Astrocyte (in vitro differentiated cells and primary cell): ENCODE measurements around the gene CDH23. TPM values are rescaled to one million over a fixed set of nuclear protein-coding genes. Genes with fewer than 3 reads are reported as not detected.

Experiments used
- DNase-seq: peaks from one replicate; pipeline ENCODE4 v3.0.0-alpha.2; 2010; ENCODE audit warnings: low read depth
- FAIRE-seq: peaks from 2 replicates; lab custom pipeline; 2011; peaks lifted over from hg19 to GRCh38; lab: Jason Lieb, UNC
- H2AFZ ChIP-seq: 2 replicates; pipeline ENCODE4 v1.6.0; 2012; ENCODE audit warnings: low read depth, low read length, inconsistent platforms
- H3K27ac ChIP-seq: 2 replicates; pipeline ENCODE4 v1.5.1; 2011; ENCODE audit warnings: low read depth, low read length, inconsistent platforms
- H3K27me3 ChIP-seq: 2 replicates; pipeline ENCODE4 v1.6.0; 2011; ENCODE audit warnings: low read length, inconsistent platforms; ENCODE audit not compliant: insufficient read depth
- H3K36me3 ChIP-seq: 2 replicates; pipeline ENCODE4 v1.5.1; 2011; ENCODE audit warnings: low read length, inconsistent platforms; ENCODE audit not compliant: insufficient read depth
- H3K4me1 ChIP-seq: 2 replicates; pipeline ENCODE4 v1.5.1; 2011; ENCODE audit warnings: low read length, inconsistent platforms; ENCODE audit not compliant: insufficient read depth
- H3K4me2 ChIP-seq: 2 replicates; pipeline ENCODE4 v1.6.0; 2012; ENCODE audit warnings: low read length, inconsistent platforms
- H3K4me3 ChIP-seq: 2 replicates; pipeline ENCODE4 v1.5.1; 2011; ENCODE audit warnings: low read depth, mild to moderate bottlenecking, low read length, inconsistent platforms; ENCODE audit not compliant: insufficient read depth
- H3K79me2 ChIP-seq: 2 replicates; pipeline ENCODE4 v1.6.0; 2012; ENCODE audit warnings: mild to moderate bottlenecking, low read length, inconsistent platforms; ENCODE audit not compliant: insufficient read depth
- H3K9ac ChIP-seq: 2 replicates; pipeline ENCODE4 v1.6.0; 2012; ENCODE audit warnings: mild to moderate bottlenecking, low read length, inconsistent platforms
- H3K9me3 ChIP-seq: 2 replicates; pipeline ENCODE4 v1.5.1; 2012; ENCODE audit warnings: low read depth, mild to moderate bottlenecking, low read length, inconsistent platforms; ENCODE audit not compliant: insufficient read depth
- H4K20me1 ChIP-seq: 2 replicates; pipeline ENCODE4 v1.6.0; 2012; ENCODE audit warnings: low read length, inconsistent platforms; ENCODE audit not compliant: insufficient read depth
- H3K27ac Mint-ChIP-seq: one replicate; pipeline ENCODE4 v1.8.0; 2021; ENCODE audit warnings: mild to moderate bottlenecking, mixed read lengths; ENCODE audit not compliant: unreplicated experiment
- H3K27me3 Mint-ChIP-seq: one replicate; pipeline ENCODE4 v1.8.0; 2021; ENCODE audit warnings: low read depth, mixed read lengths; ENCODE audit not compliant: unreplicated experiment
- H3K36me3 Mint-ChIP-seq: one replicate; pipeline ENCODE4 v1.8.0; 2021; ENCODE audit warnings: low read depth, mixed read lengths; ENCODE audit not compliant: unreplicated experiment
- H3K4me1 Mint-ChIP-seq: one replicate; pipeline ENCODE4 v1.8.0; 2021; ENCODE audit warnings: low read depth, mixed read lengths; ENCODE audit not compliant: unreplicated experiment
- H3K4me3 Mint-ChIP-seq: one replicate; pipeline ENCODE4 v1.8.0; 2021; ENCODE audit warnings: mild to moderate bottlenecking, moderate library complexity, mixed read lengths; ENCODE audit not compliant: unreplicated experiment
- H3K9me3 Mint-ChIP-seq: one replicate; pipeline ENCODE4 v1.8.0; 2021; ENCODE audit warnings: mild to moderate bottlenecking, mixed read lengths; ENCODE audit not compliant: unreplicated experiment
- EZH2 ChIP-seq: IDR thresholded peaks from 2 replicates; pipeline ENCODE4 v1.6.1; 2012; ENCODE audit warnings: mild to moderate bottlenecking, low read length, inconsistent platforms; ENCODE audit not compliant: insufficient read depth
- total RNA-seq: library from RNA; stranded (reverse); gene quantifications from 2 replicates; pipeline ENCODE4 v1.2.1, GENCODE V29; 2021
- TF ChIP-seq, protein P1 (sequence below): IDR thresholded peaks from 2 replicates; pipeline ENCODE4 v1.5.1; 2011; ENCODE audit warnings: low read depth, mild to moderate bottlenecking, inconsistent platforms, low read length, moderate library complexity; ENCODE audit not compliant: insufficient read depth

Gene CDH23
- total RNA-seq, 1 donor from 2014 or later: not detected

DNA sequence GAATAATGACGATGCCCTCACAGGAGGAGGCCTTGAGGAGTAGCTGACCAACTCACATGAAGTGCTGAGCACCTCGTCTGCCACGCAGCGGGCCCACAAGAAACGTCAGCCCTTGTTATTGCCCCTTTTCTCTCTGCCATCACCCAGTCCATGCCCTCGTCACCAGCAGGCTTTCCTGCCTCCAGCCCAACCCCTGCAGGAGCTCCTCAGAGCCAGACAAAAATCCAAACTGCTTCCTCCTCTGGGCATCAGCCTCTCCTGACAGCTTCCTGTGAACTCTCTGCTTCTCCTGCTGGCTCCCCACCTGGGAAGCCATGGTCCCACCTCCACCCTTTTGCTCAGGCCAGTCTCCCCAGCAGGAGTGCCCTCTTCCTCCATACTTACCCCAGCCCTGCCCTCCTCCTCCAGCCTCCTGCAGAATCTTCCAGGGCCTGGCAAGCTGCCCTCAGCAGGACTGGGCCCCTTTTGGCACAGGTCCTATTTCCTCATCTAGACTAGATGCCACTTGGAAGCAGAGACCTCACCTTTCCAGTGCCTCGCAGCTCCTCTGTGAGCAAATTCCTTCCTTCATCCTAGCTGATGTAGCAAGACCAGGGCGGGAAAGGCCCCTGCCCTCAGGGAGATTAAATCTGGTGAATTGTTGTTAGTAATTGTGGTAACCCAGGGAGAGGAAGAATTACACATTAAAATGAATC lies 207.8 kb downstream of the CDH23 start:
- TF ChIP-seq, protein P1, sequence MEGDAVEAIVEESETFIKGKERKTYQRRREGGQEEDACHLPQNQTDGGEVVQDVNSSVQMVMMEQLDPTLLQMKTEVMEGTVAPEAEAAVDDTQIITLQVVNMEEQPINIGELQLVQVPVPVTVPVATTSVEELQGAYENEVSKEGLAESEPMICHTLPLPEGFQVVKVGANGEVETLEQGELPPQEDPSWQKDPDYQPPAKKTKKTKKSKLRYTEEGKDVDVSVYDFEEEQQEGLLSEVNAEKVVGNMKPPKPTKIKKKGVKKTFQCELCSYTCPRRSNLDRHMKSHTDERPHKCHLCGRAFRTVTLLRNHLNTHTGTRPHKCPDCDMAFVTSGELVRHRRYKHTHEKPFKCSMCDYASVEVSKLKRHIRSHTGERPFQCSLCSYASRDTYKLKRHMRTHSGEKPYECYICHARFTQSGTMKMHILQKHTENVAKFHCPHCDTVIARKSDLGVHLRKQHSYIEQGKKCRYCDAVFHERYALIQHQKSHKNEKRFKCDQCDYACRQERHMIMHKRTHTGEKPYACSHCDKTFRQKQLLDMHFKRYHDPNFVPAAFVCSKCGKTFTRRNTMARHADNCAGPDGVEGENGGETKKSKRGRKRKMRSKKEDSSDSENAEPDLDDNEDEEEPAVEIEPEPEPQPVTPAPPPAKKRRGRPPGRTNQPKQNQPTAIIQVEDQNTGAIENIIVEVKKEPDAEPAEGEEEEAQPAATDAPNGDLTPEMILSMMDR: no peak
- no peaks in the 10 kb centered on the region for H4K20me1 ChIP-seq
- H3K9ac ChIP-seq: no peak overlapping the region
- FAIRE-seq: no peak
- Mint-ChIP-seq H3K4me1 (peaks cover 18% of the 10 kb centered on the region), H3K36me3 (peaks cover 2% of the 10 kb centered on the region), H3K4me3 (no peak overlapping the region), H3K9me3 (no peaks in the 10 kb centered on the region), H3K27ac (no peak overlapping the region), H3K27me3 (peaks cover 46% of the 10 kb centered on the region)
- peaks cover 10% of the 10 kb centered on the region for H3K27me3 ChIP-seq
- no peaks in the 10 kb centered on the region for H3K36me3 ChIP-seq
- DNase-seq: no peak
- H3K4me1 ChIP-seq: peaks cover 4% of the 10 kb centered on the region
- no peak overlapping the region for H2AFZ ChIP-seq
- no peak overlapping the region for H3K4me2 ChIP-seq
- H3K4me3 ChIP-seq: no peak overlapping the region
- no peak overlapping the region for H3K27ac ChIP-seq
- no peaks in the 10 kb centered on the region for H3K79me2 ChIP-seq
- H3K9me3 ChIP-seq: peaks cover 1% of the 10 kb centered on the region

DNA sequence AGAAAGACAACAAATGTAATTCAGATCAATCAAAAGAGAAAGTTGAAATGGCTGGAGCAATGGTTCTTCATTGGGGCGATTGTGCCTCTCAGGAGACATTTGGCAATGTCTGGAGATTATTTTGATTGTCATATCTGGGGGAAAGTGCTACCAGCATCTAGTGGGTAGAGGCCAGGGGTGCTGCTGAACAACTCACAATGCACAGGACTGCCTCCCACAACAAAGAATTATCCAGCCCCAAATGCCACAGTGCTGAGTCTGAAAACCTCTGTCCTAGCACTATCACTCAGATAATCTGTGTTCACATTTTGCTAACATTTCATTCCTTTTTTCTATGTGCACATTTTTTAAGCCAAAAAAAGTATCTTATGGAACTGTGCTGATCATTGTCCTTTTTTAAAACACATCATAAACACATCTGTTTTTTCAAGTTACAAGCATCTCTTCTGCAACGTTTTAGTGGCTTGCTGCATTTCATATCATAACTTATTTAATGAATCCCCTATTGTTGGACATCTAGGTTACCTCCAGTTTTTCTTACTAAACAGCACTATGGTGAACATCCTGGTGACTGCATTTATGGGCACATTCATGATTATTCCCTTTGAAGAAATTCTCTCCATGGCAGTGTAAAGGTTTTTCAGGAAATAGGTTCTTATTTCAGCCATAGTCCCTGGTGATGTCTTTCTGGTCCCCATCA lies 208.7 kb downstream of the CDH23 start:
- H3K9ac ChIP-seq: no peak overlapping the region
- Mint-ChIP-seq H3K4me1 (peaks cover 18% of the 10 kb centered on the region), H3K27ac (no peak overlapping the region), H3K4me3 (no peak overlapping the region), H3K27me3 (peaks cover 46% of the 10 kb centered on the region), H3K9me3 (no peaks in the 10 kb centered on the region), H3K36me3 (peaks cover 2% of the 10 kb centered on the region)
- no peaks in the 10 kb centered on the region for H3K36me3 ChIP-seq
- no peak for DNase-seq
- no peak for FAIRE-seq
- H4K20me1 ChIP-seq: no peaks in the 10 kb centered on the region
- TF ChIP-seq EZH2: no peak
- TF ChIP-seq, protein P1: no peak
- H3K4me3 ChIP-seq: no peak overlapping the region
- H3K4me2 ChIP-seq: no peak overlapping the region
- H3K9me3 ChIP-seq: no peaks in the 10 kb centered on the region
- no peak overlapping the region for H3K27ac ChIP-seq
- peaks cover 14% of the 10 kb centered on the region for H3K27me3 ChIP-seq
- peaks cover 4% of the 10 kb centered on the region for H3K4me1 ChIP-seq
- no peak overlapping the region for H2AFZ ChIP-seq
- no peaks in the 10 kb centered on the region for H3K79me2 ChIP-seq
